ENCODE measurements around the gene NELL2.

DNA sequence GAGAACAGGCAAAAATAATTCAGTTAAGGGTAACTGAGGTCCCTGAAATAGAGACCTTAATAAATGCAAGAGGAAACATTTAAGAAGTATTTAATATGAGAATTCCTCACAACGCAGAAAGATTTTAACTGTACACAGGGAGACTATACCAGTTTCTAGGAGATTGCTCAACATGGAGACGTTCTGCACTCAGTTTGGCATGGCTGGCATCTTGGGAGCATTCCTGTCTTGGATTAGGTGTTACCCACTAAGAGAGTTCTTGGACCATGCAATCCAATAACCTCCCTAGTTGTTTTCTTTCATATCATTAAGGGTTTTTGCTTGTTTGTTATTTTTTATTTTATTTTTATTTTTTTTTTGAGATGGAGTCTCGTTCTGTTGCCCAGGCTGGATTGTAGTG, 302.4 kb downstream of the NELL2 start:
- TF ChIP-seq, protein P1, sequence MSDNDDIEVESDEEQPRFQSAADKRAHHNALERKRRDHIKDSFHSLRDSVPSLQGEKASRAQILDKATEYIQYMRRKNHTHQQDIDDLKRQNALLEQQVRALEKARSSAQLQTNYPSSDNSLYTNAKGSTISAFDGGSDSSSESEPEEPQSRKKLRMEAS (IDR thresholded peaks at IDR 0.05) = no peak
- TF ChIP-seq TAF1 (IDR thresholded peaks at IDR 0.05; ENCODE audit: low read depth) (no peak), TEAD4 (IDR thresholded peaks at IDR 0.05) (no peak), CREB1 (IDR thresholded peaks at IDR 0.05; ENCODE audit: low read depth) (no peak), YY1 (IDR thresholded peaks at IDR 0.05; ENCODE audit: low read depth) (no peak)

Data from Ishikawa (cell line).